K562 (cell line): ENCODE results near the gene IFFO2. TPM values are rescaled to one million over a fixed set of nuclear protein-coding genes. Genes with fewer than 3 reads are reported as not detected.
A peak's percentile ranks its signal among the peaks of the same experiment; 100 is the strongest.

Experiments used
- CBX2 ChIP-seq: fragments of 200-600 bp; sonication (generic); IDR thresholded peaks from one replicate; pipeline ENCODE4 v1.6.1; 2012; ENCODE audit warnings: mild to moderate bottlenecking, low read length, inconsistent platforms; ENCODE audit not compliant: insufficient read depth, poor library complexity, severe bottlenecking
- CREBBP ChIP-seq: IDR thresholded peaks from one replicate; pipeline ENCODE4 v1.6.1; 2012; ENCODE audit warnings: low read depth, mild to moderate bottlenecking, control low read depth, inconsistent platforms, low read length
- EHMT2 ChIP-seq: fragments of 450-650 bp; IDR thresholded peaks from 2 replicates; pipeline ENCODE4 v1.6.1; 2018; ENCODE audit warnings: antibody characterized with exemption
- ESRRB ChIP-seq: fragments of 250-450 bp; sonication (Bioruptor Pico); IDR thresholded peaks from 2 replicates; pipeline ENCODE4 v1.5.0; 2020; ENCODE audit warnings: mild to moderate bottlenecking, moderate library complexity, borderline replicate concordance
- FOXM1 ChIP-seq, 2 experiments: fragments of 450-650 bp in 1 of 2; sonication (generic) in 1 of 2; formaldehyde crosslinking in 1 of 2; IDR thresholded peaks; 2 replicates each; pipeline versions ENCODE4 v1.6.1 to v1.9.0; 2017 to 2022; ENCODE audit warnings: low read depth in 2 of 2, mild to moderate bottlenecking in 2 of 2, missing genetic modification reagents in 1 of 2, moderate library complexity in 1 of 2
- GTF2A2 ChIP-seq: IDR thresholded peaks from 2 replicates; pipeline ENCODE4 v1.6.1; 2016; ENCODE audit warnings: mild to moderate bottlenecking, missing genetic modification characterization, missing compliant biosample characterization
- HDGF ChIP-seq: fragments of 450-650 bp; IDR thresholded peaks from 2 replicates; pipeline ENCODE4 v1.6.1; 2016
- HSF4 ChIP-seq: fragments of 250-450 bp; sonication (Bioruptor Pico); IDR thresholded peaks from 2 replicates; pipeline ENCODE4 v2.1.2; 2022; ENCODE audit warnings: mild to moderate bottlenecking, moderate library complexity, borderline replicate concordance
- JUND ChIP-seq, 2 experiments: IDR thresholded peaks; 2 replicates in 1 of 2; 3 replicates in 1 of 2; pipeline ENCODE4 v1.6.1; 2011; ENCODE audit warnings: borderline replicate concordance in 2 of 2, low read depth in 2 of 2, low read length in 2 of 2, improper control_type of control experiment in 1 of 2, missing biosample characterization in 1 of 2, missing genetic modification characterization in 1 of 2, missing genetic modification reagents in 1 of 2
- NFATC3 ChIP-seq: fragments of 450-650 bp; IDR thresholded peaks from 2 replicates; pipeline ENCODE4 v1.6.1; 2017; ENCODE audit warnings: mild to moderate bottlenecking
- NR3C1 ChIP-seq: sonication (generic); formaldehyde crosslinking; IDR thresholded peaks from 2 replicates; pipeline ENCODE4 v1.8.1; 2022; ENCODE audit warnings: missing genetic modification reagents
- NRF1 ChIP-seq, 2 experiments: fragments of 450-650 bp; IDR thresholded peaks in 1 of 2; conservative IDR thresholded peaks in 1 of 2; 2 replicates each; pipeline ENCODE4 v1.6.1; 2014; ENCODE audit warnings: mild to moderate bottlenecking in 2 of 2
- PCBP2 ChIP-seq: fragments of 200-400 bp; formaldehyde crosslinking; IDR thresholded peaks from 2 replicates; pipeline ENCODE4 v1.6.1; 2018; ENCODE audit warnings: low read length, low read depth, mild to moderate bottlenecking, moderate library complexity; ENCODE audit not compliant: poor library complexity, severe bottlenecking
- RAD21 ChIP-seq, 2 experiments: fragments of 250-450 bp in 1 of 2; fragments of 450-650 bp in 1 of 2; sonication (Bioruptor Pico) in 1 of 2; formaldehyde crosslinking in 1 of 2; IDR thresholded peaks in 1 of 2; conservative IDR thresholded peaks in 1 of 2; 2 replicates each; pipeline versions ENCODE4 v1.4.0 to v1.8.0; 2020 to 2022; ENCODE audit warnings: mild to moderate bottlenecking in 2 of 2, moderate library complexity in 1 of 2
- SOX6 ChIP-seq: fragments of 450-650 bp; IDR thresholded peaks from 2 replicates; pipeline ENCODE4 v1.6.1; 2014; ENCODE audit warnings: mild to moderate bottlenecking
- TARDBP ChIP-seq: fragments of 450-650 bp; IDR thresholded peaks from 2 replicates; pipeline ENCODE4 v1.6.1; 2016
- TCF7L2 ChIP-seq: fragments of 150-350 bp; IDR thresholded peaks from 2 replicates; pipeline ENCODE4 v1.6.1; 2016; ENCODE audit warnings: low read depth, mild to moderate bottlenecking, low read length, moderate library complexity
- WHSC1 ChIP-seq: IDR thresholded peaks from one replicate; pipeline ENCODE4 v1.6.1; 2012; ENCODE audit warnings: low read length, control low read depth, inconsistent platforms
- XRCC5 ChIP-seq: fragments of 200-400 bp; formaldehyde crosslinking; IDR thresholded peaks from 2 replicates; pipeline ENCODE4 v1.6.1; 2017; ENCODE audit warnings: low read depth, mild to moderate bottlenecking, low read length
- ZNF24 ChIP-seq: fragments of 450-650 bp; IDR thresholded peaks from 2 replicates; pipeline ENCODE4 v1.6.1; 2016
- ZNF589 ChIP-seq: fragments of 200-800 bp; sonication (Bioruptor generic); IDR thresholded peaks from 2 replicates; pipeline ENCODE4 v1.6.1; 2016; ENCODE audit warnings: low read depth, missing genetic modification characterization, missing compliant biosample characterization
- polyA plus RNA-seq, 8 experiments: library from polyadenylated mRNA; depleted of rRNA in 4 of 8; stranded (reverse) in 5 of 8; unstranded in 3 of 8; fragments of >200 nt; fragmentation: Nextera tagmentation in 2 of 8; fragmentation: Illumina TruSeq in 1 of 8; extraction: Ambion mirVana in 2 of 8; extraction: Trizol in 1 of 8; gene quantifications; 2 replicates each; pipeline versions ENCODE4 v1.2.1 to v1.2.3, GENCODE V29; 2011 to 2014; ENCODE audit warnings: inconsistent platforms in 1 of 8, missing spikeins in 1 of 8
- total RNA-seq, 7 experiments: library from RNA; depleted of rRNA in 6 of 7; stranded (reverse); fragments of >200 nt in 6 of 7; fragmentation: Illumina TruSeq in 2 of 7; extraction: Trizol in 2 of 7; gene quantifications; 2 replicates each; pipeline versions ENCODE4 v1.2.1 to v1.2.3, GENCODE V29; 2011 to 2021; ENCODE audit warnings: low replicate concordance in 1 of 7
- TF ChIP-seq, protein P1 (sequence below), 3 experiments: fragments of 200-800 bp in 1 of 3; sonication (Bioruptor generic) in 1 of 3; sonication (generic) in 1 of 3; formaldehyde crosslinking in 1 of 3; IDR thresholded peaks; 2 replicates each; pipeline versions ENCODE4 v1.6.1 to v1.8.0; 2016 to 2022; ENCODE audit warnings: mild to moderate bottlenecking in 2 of 3, missing compliant biosample characterization in 2 of 3, missing genetic modification characterization in 2 of 3, missing genetic modification reagents in 1 of 3
- TF ChIP-seq, protein P2 (sequence below): fragments of 450-650 bp; formaldehyde crosslinking; IDR thresholded peaks from 2 replicates; pipeline ENCODE4 v1.4.0; 2020; ENCODE audit warnings: mild to moderate bottlenecking, moderate library complexity
- TF ChIP-seq, protein P3 (sequence below): fragments of 450-650 bp; formaldehyde crosslinking; IDR thresholded peaks from 2 replicates; pipeline ENCODE4 v1.4.0; 2020; ENCODE audit warnings: mild to moderate bottlenecking, mixed read lengths

The IFFO2 gene
- total and polyA plus RNA-seq, 9 of the 15 experiments (the other 6 are each of a cell fraction or from before 2014, with no cell fraction given), result 0.15 to 1.0 (median 0.44) TPM; not detected in 2

DNA sequence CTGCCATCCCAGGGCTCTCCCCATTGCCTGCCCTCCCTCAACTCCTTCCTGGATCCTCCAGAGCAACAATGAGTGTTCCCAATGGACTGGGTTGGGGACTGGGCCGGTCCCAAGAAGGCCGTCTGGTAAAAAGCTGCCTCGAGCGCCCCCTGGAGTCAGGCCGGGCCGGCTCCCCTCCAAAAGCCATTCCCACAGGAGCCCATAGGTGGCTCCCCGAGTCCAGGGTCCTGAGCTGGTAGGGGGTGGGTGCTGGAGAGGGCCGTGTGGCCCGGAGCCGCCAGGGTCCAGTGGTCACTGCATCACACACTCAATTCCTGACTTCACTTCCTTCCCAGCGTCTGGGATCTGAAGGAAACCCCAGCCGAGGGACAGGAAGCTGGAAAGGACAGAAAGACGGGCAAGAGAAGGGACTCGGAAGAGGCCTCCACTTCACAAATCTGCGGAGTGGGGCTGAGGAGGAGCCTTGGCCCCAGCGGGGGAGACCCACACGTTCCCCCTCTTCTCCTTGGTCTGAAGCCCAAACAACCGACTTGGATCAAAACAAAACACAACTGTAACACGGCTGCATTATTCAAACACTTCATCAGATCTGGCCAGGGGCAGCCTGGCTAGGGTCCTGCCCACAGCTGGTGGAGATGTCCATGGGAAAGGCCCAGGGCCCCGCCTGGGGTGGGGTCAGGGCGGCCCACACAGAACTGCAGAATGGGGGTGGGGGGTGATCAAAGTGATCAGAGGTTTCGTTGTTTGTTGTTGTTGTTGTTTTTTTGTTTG lies 43.2 kb downstream of the IFFO2 start (continued):
- TF ChIP-seq, protein P1, sequence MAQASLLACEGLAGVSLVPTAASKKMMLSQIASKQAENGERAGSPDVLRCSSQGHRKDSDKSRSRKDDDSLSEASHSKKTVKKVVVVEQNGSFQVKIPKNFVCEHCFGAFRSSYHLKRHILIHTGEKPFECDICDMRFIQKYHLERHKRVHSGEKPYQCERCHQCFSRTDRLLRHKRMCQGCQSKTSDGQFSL (CRISPR knock-in tag; IDR thresholded peaks at IDR 0.05), result peak; percentile 79
- TF ChIP-seq, protein P1 (tag; IDR thresholded peaks at IDR 0.05), result no peak
- TF ChIP-seq TCF7L2 (0 out of 2 replicates have a peak, but pooled peaks have one; percentile 25), NFATC3 (no peak), JUND (IDR thresholded peaks at IDR 0.05; ENCODE audit: borderline replicate concordance, low read depth, low read length) (peak; percentile 38; the same call in 1 of the 2 replicates), JUND (tag; IDR thresholded peaks at IDR 0.05; ENCODE audit: borderline replicate concordance, low read depth, low read length) (no peak), NR3C1 (CRISPR knock-in tag) (no peak), ZNF589 (CRISPR knock-in tag) (no peak), HDGF (no peak), HSF4 (no peak), NRF1 (conservative IDR thresholded peaks at IDR 0.05 in 1 of 2, IDR thresholded peaks at IDR 0.05 in 1 of 2) (no peak), FOXM1 (IDR thresholded peaks at IDR 0.05; ENCODE audit: low read depth) (no peak), FOXM1 (CRISPR knock-in tag; IDR thresholded peaks at IDR 0.05; ENCODE audit: low read depth) (no peak), CREBBP (no peak), PCBP2 (no peak), SOX6 (no peak), EHMT2 (no peak), GTF2A2 (tag) (no peak), XRCC5 (peak; percentile 93), TARDBP (peak; percentile 49; the same call in 1 of the 2 replicates), ESRRB (CRISPR knock-in tag) (no peak), WHSC1 (no peak), ZNF24 (0 out of 2 replicates have a peak, but pooled peaks have one; percentile 22), CBX2 (no peak), RAD21 (CRISPR knock-in tag; conservative IDR thresholded peaks at IDR 0.05 in 1 of 2, IDR thresholded peaks at IDR 0.05 in 1 of 2) (peak; percentile 94 to 99)
- TF ChIP-seq, protein P2, sequence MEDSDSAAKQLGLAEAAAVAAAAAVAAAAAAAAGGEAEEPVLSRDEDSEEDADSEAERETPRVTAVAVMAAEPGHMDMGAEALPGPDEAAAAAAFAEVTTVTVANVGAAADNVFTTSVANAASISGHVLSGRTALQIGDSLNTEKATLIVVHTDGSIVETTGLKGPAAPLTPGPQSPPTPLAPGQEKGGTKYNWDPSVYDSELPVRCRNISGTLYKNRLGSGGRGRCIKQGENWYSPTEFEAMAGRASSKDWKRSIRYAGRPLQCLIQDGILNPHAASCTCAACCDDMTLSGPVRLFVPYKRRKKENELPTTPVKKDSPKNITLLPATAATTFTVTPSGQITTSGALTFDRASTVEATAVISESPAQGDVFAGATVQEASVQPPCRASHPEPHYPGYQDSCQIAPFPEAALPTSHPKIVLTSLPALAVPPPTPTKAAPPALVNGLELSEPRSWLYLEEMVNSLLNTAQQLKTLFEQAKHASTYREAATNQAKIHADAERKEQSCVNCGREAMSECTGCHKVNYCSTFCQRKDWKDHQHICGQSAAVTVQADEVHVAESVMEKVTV, result peak; percentile 91
- TF ChIP-seq, protein P3, sequence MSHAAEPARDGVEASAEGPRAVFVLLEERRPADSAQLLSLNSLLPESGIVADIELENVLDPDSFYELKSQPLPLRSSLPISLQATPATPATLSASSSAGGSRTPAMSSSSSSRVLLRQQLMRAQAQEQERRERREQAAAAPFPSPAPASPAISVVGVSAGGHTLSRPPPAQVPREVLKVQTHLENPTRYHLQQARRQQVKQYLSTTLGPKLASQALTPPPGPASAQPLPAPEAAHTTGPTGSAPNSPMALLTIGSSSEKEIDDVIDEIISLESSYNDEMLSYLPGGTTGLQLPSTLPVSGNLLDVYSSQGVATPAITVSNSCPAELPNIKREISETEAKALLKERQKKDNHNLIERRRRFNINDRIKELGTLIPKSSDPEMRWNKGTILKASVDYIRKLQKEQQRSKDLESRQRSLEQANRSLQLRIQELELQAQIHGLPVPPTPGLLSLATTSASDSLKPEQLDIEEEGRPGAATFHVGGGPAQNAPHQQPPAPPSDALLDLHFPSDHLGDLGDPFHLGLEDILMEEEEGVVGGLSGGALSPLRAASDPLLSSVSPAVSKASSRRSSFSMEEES (CRISPR knock-in tag), result no peak
